Measurements from ENCODE around the gene DSN1. TPM values are rescaled to one million over a fixed set of nuclear protein-coding genes. Genes with fewer than 3 reads are reported as not detected.
A peak's percentile ranks its signal among the peaks of the same experiment; 100 is the strongest.

DSN1 gene
- total and polyA plus RNA-seq, 2 experiments from 2014 or later = 19.4 to 26.4 TPM

- Mint-ChIP-seq H3K4me1 (peaks cover 19% of the 10 kb centered on the region), H3K36me3 (ENCODE audit: low read depth) (peaks cover 29% of the 10 kb centered on the region), H3K27ac (no peak overlapping the region), H3K27me3 (ENCODE audit: insufficient read depth, low read depth, poor library complexity) (peaks cover 9% of the 10 kb centered on the region), H3K9me3 (no peaks in the 10 kb centered on the region), H3K4me3 (no peak overlapping the region)
- ATAC-seq (no peak), DNase-seq (ENCODE audit: low spot score) (no peak)
- Histone ChIP-seq H2AFZ (no peak overlapping the region), H4K20me1 (replicated peaks; ENCODE audit: insufficient read depth) (no peaks in the 10 kb centered on the region; the same call in 1 of the 2 replicates), H3K27me3 (ENCODE audit: insufficient read depth) (no peaks in the 10 kb centered on the region), H3K4me1 (ENCODE audit: insufficient read depth) (peaks cover 21% of the 10 kb centered on the region), H3K4me3 (no peak overlapping the region), H3K36me3 (ENCODE audit: insufficient read depth) (no peaks in the 10 kb centered on the region), H3K9me2 (ENCODE audit: insufficient read depth) (no peaks in the 10 kb centered on the region), H3K4me2 (no peak overlapping the region), H3F3A (replicated peaks; ENCODE audit: low read depth) (0 out of 2 replicates have a peak, but pooled peaks cover 5% of the 10 kb centered on the region), H3K27ac (ENCODE audit: low read depth) (no peak overlapping the region), H3K79me2 (replicated peaks; ENCODE audit: insufficient read depth) (no peaks in the 10 kb centered on the region)
- TF ChIP-seq EZH2 (IDR thresholded peaks at IDR 0.05; ENCODE audit: low read depth, unreplicated experiment) (no peak), REST (IDR thresholded peaks at IDR 0.05; ENCODE audit: unreplicated experiment) (no peak), ZNF331 (CRISPR knock-in tag; IDR thresholded peaks at IDR 0.05; ENCODE audit: low read depth) (no peak), ZNF114 (CRISPR knock-in tag; IDR thresholded peaks at IDR 0.05) (no peak), CREB1 (CRISPR knock-in tag; IDR thresholded peaks at IDR 0.05; ENCODE audit: low read depth) (no peak), EZH2phosphoT487 (IDR thresholded peaks at IDR 0.05; ENCODE audit: unreplicated experiment) (no peak), STAT1 (IDR thresholded peaks at IDR 0.05; ENCODE audit: unreplicated experiment) (no peak), POLR2AphosphoS5 (IDR thresholded peaks at IDR 0.05; ENCODE audit: low read depth) (no peak)
Observed at GRCh38 chr20:36820928-36821327, 47.4 kb upstream of the DSN1 start.

GRCh38 chr20:36820073-36820472 is 46.5 kb upstream of the DSN1 start:
- H3K4me3 Mint-ChIP-seq = no peak overlapping the region
- ATAC-seq = no peak
- Histone ChIP-seq H4K20me1 (replicated peaks; ENCODE audit: insufficient read depth) (no peaks in the 10 kb centered on the region; the same call in 1 of the 2 replicates), H3K9me2 (ENCODE audit: insufficient read depth) (no peaks in the 10 kb centered on the region), H3K4me1 (ENCODE audit: insufficient read depth) (peaks cover 21% of the 10 kb centered on the region), H3K36me3 (ENCODE audit: insufficient read depth) (no peaks in the 10 kb centered on the region), H2AFZ (no peak overlapping the region), H3K27me3 (ENCODE audit: insufficient read depth) (no peaks in the 10 kb centered on the region), H3K4me2 (peak overlapping the region; percentile 63; the same call in 1 of the 2 replicates), H3F3A (replicated peaks; ENCODE audit: low read depth) (0 out of 2 replicates have a peak, but pooled peaks cover 5% of the 10 kb centered on the region), H3K79me2 (replicated peaks; ENCODE audit: insufficient read depth) (no peaks in the 10 kb centered on the region), H3K4me3 (no peak overlapping the region), H3K27ac (ENCODE audit: low read depth) (peak overlapping the region; percentile 80; the same call in 1 of the 2 replicates)
- DNase-seq (ENCODE audit: low spot score) = no peak
- H3K27ac Mint-ChIP-seq = peak overlapping the region; percentile 70
- TF ChIP-seq EZH2phosphoT487 (IDR thresholded peaks at IDR 0.05; ENCODE audit: unreplicated experiment) = no peak
- no peaks in the 10 kb centered on the region for H3K9me3 Mint-ChIP-seq
- H3K4me1 Mint-ChIP-seq = peaks cover 19% of the 10 kb centered on the region
- peaks cover 29% of the 10 kb centered on the region for H3K36me3 Mint-ChIP-seq (ENCODE audit: low read depth)
- H3K27me3 Mint-ChIP-seq (ENCODE audit: insufficient read depth, low read depth, poor library complexity) = peaks cover 10% of the 10 kb centered on the region
